GM23338 (cell line): ENCODE measurements around the gene LRRC4.

Experiments used
- CREB1 ChIP-seq: fragments of 250-450 bp; sonication (Bioruptor Pico); IDR thresholded peaks from 2 replicates; pipeline ENCODE4 v1.5.0; 2020; ENCODE audit warnings: low read depth, mild to moderate bottlenecking, moderate library complexity
- CTCF ChIP-seq, 2 experiments: fragments of 200-600 bp in 1 of 2; sonication (generic) in 1 of 2; conservative IDR thresholded peaks; 2 replicates each; pipeline versions ENCODE4 v1.5.1 to v1.6.1; 2016 to 2017; ENCODE audit warnings: antibody characterized with exemption in 2 of 2, low read depth in 2 of 2, mild to moderate bottlenecking in 2 of 2, moderate library complexity in 1 of 2
- EZH2 ChIP-seq: fragments of 200-600 bp; sonication (generic); IDR thresholded peaks from one replicate; pipeline ENCODE4 v1.8.0; 2017; ENCODE audit warnings: antibody characterized with exemption, mild to moderate bottlenecking, low read depth; ENCODE audit not compliant: unreplicated experiment
- EZH2phosphoT487 ChIP-seq: fragments of 200-600 bp; sonication (generic); IDR thresholded peaks from one replicate; pipeline ENCODE4 v1.8.1; 2018; ENCODE audit warnings: antibody characterized with exemption; ENCODE audit not compliant: unreplicated experiment
- JUNB ChIP-seq: IDR thresholded peaks from one replicate; pipeline ENCODE4 v1.6.1; 2016; ENCODE audit warnings: antibody characterized with exemption; ENCODE audit not compliant: unreplicated experiment
- POLR2AphosphoS5 ChIP-seq: IDR thresholded peaks from 2 replicates; pipeline ENCODE4 v1.6.1; 2016; ENCODE audit warnings: antibody characterized with exemption, low read depth
- ZNF114 ChIP-seq: fragments of 250-450 bp; sonication (Bioruptor Pico); IDR thresholded peaks from 2 replicates; pipeline ENCODE4 v1.5.0; 2020; ENCODE audit warnings: mild to moderate bottlenecking, moderate library complexity
- ZNF331 ChIP-seq: fragments of 250-450 bp; sonication (Bioruptor Pico); IDR thresholded peaks from 2 replicates; pipeline ENCODE4 v1.5.0; 2020; ENCODE audit warnings: low read depth, mild to moderate bottlenecking, moderate library complexity
- TF ChIP-seq, protein P1 (sequence below): IDR thresholded peaks from one replicate; pipeline ENCODE4 v1.6.1; 2018; ENCODE audit warnings: antibody characterized with exemption; ENCODE audit not compliant: unreplicated experiment
- TF ChIP-seq, protein P2 (sequence below): IDR thresholded peaks from 2 replicates; pipeline ENCODE4 v1.6.1; 2016; ENCODE audit warnings: antibody characterized with exemption

GRCh38 chr7:128021366-128021765 is 9.9 kb downstream of the LRRC4 start:
- TF ChIP-seq CTCF (conservative IDR thresholded peaks at IDR 0.05; ENCODE audit: low read depth in 2 of 2) (no peak), POLR2AphosphoS5 (no peak), ZNF331 (CRISPR knock-in tag) (no peak), EZH2 (no peak), EZH2phosphoT487 (no peak), CREB1 (no peak), ZNF114 (CRISPR knock-in tag) (no peak), JUNB (no peak)
- TF ChIP-seq, protein P1, sequence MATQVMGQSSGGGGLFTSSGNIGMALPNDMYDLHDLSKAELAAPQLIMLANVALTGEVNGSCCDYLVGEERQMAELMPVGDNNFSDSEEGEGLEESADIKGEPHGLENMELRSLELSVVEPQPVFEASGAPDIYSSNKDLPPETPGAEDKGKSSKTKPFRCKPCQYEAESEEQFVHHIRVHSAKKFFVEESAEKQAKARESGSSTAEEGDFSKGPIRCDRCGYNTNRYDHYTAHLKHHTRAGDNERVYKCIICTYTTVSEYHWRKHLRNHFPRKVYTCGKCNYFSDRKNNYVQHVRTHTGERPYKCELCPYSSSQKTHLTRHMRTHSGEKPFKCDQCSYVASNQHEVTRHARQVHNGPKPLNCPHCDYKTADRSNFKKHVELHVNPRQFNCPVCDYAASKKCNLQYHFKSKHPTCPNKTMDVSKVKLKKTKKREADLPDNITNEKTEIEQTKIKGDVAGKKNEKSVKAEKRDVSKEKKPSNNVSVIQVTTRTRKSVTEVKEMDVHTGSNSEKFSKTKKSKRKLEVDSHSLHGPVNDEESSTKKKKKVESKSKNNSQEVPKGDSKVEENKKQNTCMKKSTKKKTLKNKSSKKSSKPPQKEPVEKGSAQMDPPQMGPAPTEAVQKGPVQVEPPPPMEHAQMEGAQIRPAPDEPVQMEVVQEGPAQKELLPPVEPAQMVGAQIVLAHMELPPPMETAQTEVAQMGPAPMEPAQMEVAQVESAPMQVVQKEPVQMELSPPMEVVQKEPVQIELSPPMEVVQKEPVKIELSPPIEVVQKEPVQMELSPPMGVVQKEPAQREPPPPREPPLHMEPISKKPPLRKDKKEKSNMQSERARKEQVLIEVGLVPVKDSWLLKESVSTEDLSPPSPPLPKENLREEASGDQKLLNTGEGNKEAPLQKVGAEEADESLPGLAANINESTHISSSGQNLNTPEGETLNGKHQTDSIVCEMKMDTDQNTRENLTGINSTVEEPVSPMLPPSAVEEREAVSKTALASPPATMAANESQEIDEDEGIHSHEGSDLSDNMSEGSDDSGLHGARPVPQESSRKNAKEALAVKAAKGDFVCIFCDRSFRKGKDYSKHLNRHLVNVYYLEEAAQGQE, result no peak
- TF ChIP-seq, protein P2, sequence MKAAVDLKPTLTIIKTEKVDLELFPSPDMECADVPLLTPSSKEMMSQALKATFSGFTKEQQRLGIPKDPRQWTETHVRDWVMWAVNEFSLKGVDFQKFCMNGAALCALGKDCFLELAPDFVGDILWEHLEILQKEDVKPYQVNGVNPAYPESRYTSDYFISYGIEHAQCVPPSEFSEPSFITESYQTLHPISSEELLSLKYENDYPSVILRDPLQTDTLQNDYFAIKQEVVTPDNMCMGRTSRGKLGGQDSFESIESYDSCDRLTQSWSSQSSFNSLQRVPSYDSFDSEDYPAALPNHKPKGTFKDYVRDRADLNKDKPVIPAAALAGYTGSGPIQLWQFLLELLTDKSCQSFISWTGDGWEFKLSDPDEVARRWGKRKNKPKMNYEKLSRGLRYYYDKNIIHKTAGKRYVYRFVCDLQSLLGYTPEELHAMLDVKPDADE, result no peak
